ENCODE measurements around the gene PRDM16.

Gene PRDM16

GRCh38 chr1:3456964-3457909, 388.2 kb downstream of the PRDM16 start:
- TF ChIP-seq CTCF (IDR thresholded peaks at IDR 0.05; ENCODE audit: borderline replicate concordance, insufficient read depth, low read depth, low read length) = no peak
- no peak overlapping the region for H3K4me3 ChIP-seq (ENCODE audit: low read depth, low read length)

GRCh38 chr1:3457910-3458883, 389.2 kb downstream of the PRDM16 start:
- no peak overlapping the region for H3K4me3 ChIP-seq (ENCODE audit: low read depth, low read length)
- TF ChIP-seq CTCF (IDR thresholded peaks at IDR 0.05; ENCODE audit: borderline replicate concordance, insufficient read depth, low read depth, low read length) = no peak

GRCh38 chr1:3459051-3459908, 390.3 kb downstream of the PRDM16 start:
- TF ChIP-seq CTCF (IDR thresholded peaks at IDR 0.05; ENCODE audit: borderline replicate concordance, insufficient read depth, low read depth, low read length) = no peak
- no peak overlapping the region for H3K4me3 ChIP-seq (ENCODE audit: low read depth, low read length)

- H3K4me3 ChIP-seq (ENCODE audit: low read depth, low read length) = no peak overlapping the region
- TF ChIP-seq CTCF (IDR thresholded peaks at IDR 0.05; ENCODE audit: borderline replicate concordance, insufficient read depth, low read depth, low read length) = no peak
Observed at GRCh38 chr1:3459940-3460671, 391.1 kb downstream of the PRDM16 start.

GRCh38 chr1:3460672-3461131, 391.7 kb downstream of the PRDM16 start:
- no peak overlapping the region for H3K4me3 ChIP-seq (ENCODE audit: low read depth, low read length)
- no peak for TF ChIP-seq CTCF (IDR thresholded peaks at IDR 0.05; ENCODE audit: borderline replicate concordance, insufficient read depth, low read depth, low read length)

Measured in GM12875 (cell line).